Neural progenitor cell (in vitro differentiated cells): ENCODE measurements around the gene WDPCP. TPM values are rescaled to one million over a fixed set of nuclear protein-coding genes. Genes with fewer than 3 reads are reported as not detected.
"Not testable (repeated sequence)": the region's sequence is repeated elsewhere in the genome, so short reads cannot be mapped to it uniquely, and the experiment has no call there.

Source experiments
- DNase-seq: peaks from one replicate; pipeline ENCODE4 v3.0.0-alpha.2; 2016; ENCODE audit warnings: low spot score
- H2AFZ ChIP-seq: fragments of 200-600 bp; sonication (generic); replicated peaks from 2 replicates; pipeline ENCODE4 v1.6.1; 2016; ENCODE audit warnings: antibody characterized with exemption
- H3F3A ChIP-seq: fragments of 200-600 bp; sonication (generic); 2 replicates; pipeline ENCODE4 v1.6.1; 2016; ENCODE audit warnings: antibody characterized with exemption, low read depth
- H3K27ac ChIP-seq: fragments of 200-600 bp; sonication (generic); 2 replicates; pipeline ENCODE4 v1.5.1; 2016; ENCODE audit warnings: mild to moderate bottlenecking
- H3K27me3 ChIP-seq: fragments of 200-600 bp; sonication (generic); 2 replicates; pipeline ENCODE4 v1.6.1; 2016; ENCODE audit warnings: mild to moderate bottlenecking, moderate library complexity
- H3K36me3 ChIP-seq: fragments of 200-600 bp; sonication (generic); 2 replicates; pipeline ENCODE4 v1.5.1; 2016
- H3K4me1 ChIP-seq: fragments of 200-600 bp; sonication (generic); 2 replicates; pipeline ENCODE4 v1.6.1; 2016; ENCODE audit warnings: mixed run types
- H3K4me2 ChIP-seq: fragments of 200-600 bp; sonication (generic); 2 replicates; pipeline ENCODE4 v1.6.1; 2016
- H3K4me3 ChIP-seq: fragments of 200-600 bp; sonication (generic); 2 replicates; pipeline ENCODE4 v1.5.1; 2016
- H3K79me2 ChIP-seq: fragments of 200-600 bp; sonication (generic); 2 replicates; pipeline ENCODE4 v1.6.1; 2016; ENCODE audit warnings: low read depth
- H3K9ac ChIP-seq: fragments of 200-600 bp; sonication (generic); 2 replicates; pipeline ENCODE4 v1.6.1; 2016
- H3K9me3 ChIP-seq: fragments of 200-600 bp; sonication (generic); 2 replicates; pipeline ENCODE4 v1.5.1; 2016; ENCODE audit warnings: low read depth
- H4K20me1 ChIP-seq: fragments of 200-600 bp; sonication (generic); 2 replicates; pipeline ENCODE4 v1.6.1; 2016; ENCODE audit warnings: low read depth
- H3K27ac Mint-ChIP-seq: 3 replicates; pipeline ENCODE4 v1.8.0; 2021; ENCODE audit warnings: mixed read lengths
- H3K27me3 Mint-ChIP-seq: 2 replicates; pipeline ENCODE4 v1.8.0; 2022; ENCODE audit warnings: low read depth, mild to moderate bottlenecking, inconsistent platforms, moderate library complexity, mixed read lengths; ENCODE audit not compliant: insufficient read depth
- H3K36me3 Mint-ChIP-seq: 3 replicates; pipeline ENCODE4 v1.8.0; 2021; ENCODE audit warnings: mixed read lengths
- H3K4me1 Mint-ChIP-seq: 3 replicates; pipeline ENCODE4 v1.8.0; 2021; ENCODE audit warnings: mixed read lengths
- H3K4me3 Mint-ChIP-seq: 3 replicates; pipeline ENCODE4 v1.8.0; 2021; ENCODE audit warnings: mild to moderate bottlenecking, moderate library complexity, mixed read lengths
- H3K9me3 Mint-ChIP-seq: 3 replicates; pipeline ENCODE4 v1.8.0; 2020; ENCODE audit warnings: mixed read lengths
- EZH2 ChIP-seq: fragments of 200-600 bp; sonication (generic); IDR thresholded peaks from 2 replicates; pipeline ENCODE4 v1.6.1; 2017; ENCODE audit warnings: antibody characterized with exemption, mild to moderate bottlenecking, moderate library complexity
- EZH2phosphoT487 ChIP-seq: fragments of 200-600 bp; sonication (generic); IDR thresholded peaks from 2 replicates; pipeline ENCODE4 v1.6.1; 2017; ENCODE audit warnings: antibody characterized with exemption
- total RNA-seq: library from RNA; depleted of rRNA; stranded (reverse); fragments of >200 nt; gene quantifications from 2 replicates; pipeline ENCODE4 v1.2.3, GENCODE V29; 2015; ENCODE audit warnings: low replicate concordance
- TF ChIP-seq, protein P1 (sequence below): fragments of 200-600 bp; sonication (generic); IDR thresholded peaks from 2 replicates; pipeline ENCODE4 v1.5.1; 2017; ENCODE audit warnings: antibody characterized with exemption, mild to moderate bottlenecking

WDPCP gene
- total RNA-seq, 1 donor from 2014 or later: 11.4 TPM

DNA sequence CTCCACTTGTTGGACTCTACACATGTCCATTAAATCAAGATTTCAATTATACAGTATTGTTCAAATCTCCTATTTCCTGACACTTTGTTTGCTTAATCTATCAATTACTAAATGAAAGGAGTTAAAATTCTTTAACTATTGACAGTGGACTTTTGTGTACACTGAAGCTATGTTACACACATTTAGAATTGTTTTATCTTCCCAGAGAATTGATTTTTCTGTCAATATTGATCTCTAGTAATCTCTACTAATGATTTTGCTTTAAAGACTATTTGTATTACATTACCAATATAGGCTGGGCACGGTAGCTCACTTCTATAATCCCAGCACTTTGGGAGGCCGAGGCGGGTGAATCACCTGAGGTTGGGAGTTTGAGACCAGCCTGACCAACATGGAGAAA lies 215.7 kb downstream of the WDPCP start:
- Histone ChIP-seq H3K9ac (no peak overlapping the region), H3K4me1 (no peaks in the 10 kb centered on the region), H2AFZ (no peak overlapping the region), H3K27ac (no peak overlapping the region), H3F3A (no peaks in the 10 kb centered on the region), H3K36me3 (no peaks in the 10 kb centered on the region), H3K27me3 (no peaks in the 10 kb centered on the region), H4K20me1 (no peaks in the 10 kb centered on the region), H3K79me2 (no peaks in the 10 kb centered on the region), H3K4me2 (no peak overlapping the region), H3K4me3 (no peak overlapping the region), H3K9me3 (no peaks in the 10 kb centered on the region)
- no peak overlapping the region for H3K27ac Mint-ChIP-seq
- H3K36me3 Mint-ChIP-seq: peaks cover 2% of the 10 kb centered on the region
- H3K4me1 Mint-ChIP-seq: no peaks in the 10 kb centered on the region
- no peak overlapping the region for H3K4me3 Mint-ChIP-seq
- DNase-seq: no peak
- no peaks in the 10 kb centered on the region for H3K27me3 Mint-ChIP-seq
- TF ChIP-seq, protein P1, sequence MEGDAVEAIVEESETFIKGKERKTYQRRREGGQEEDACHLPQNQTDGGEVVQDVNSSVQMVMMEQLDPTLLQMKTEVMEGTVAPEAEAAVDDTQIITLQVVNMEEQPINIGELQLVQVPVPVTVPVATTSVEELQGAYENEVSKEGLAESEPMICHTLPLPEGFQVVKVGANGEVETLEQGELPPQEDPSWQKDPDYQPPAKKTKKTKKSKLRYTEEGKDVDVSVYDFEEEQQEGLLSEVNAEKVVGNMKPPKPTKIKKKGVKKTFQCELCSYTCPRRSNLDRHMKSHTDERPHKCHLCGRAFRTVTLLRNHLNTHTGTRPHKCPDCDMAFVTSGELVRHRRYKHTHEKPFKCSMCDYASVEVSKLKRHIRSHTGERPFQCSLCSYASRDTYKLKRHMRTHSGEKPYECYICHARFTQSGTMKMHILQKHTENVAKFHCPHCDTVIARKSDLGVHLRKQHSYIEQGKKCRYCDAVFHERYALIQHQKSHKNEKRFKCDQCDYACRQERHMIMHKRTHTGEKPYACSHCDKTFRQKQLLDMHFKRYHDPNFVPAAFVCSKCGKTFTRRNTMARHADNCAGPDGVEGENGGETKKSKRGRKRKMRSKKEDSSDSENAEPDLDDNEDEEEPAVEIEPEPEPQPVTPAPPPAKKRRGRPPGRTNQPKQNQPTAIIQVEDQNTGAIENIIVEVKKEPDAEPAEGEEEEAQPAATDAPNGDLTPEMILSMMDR: no peak
- no peak for TF ChIP-seq EZH2
- no peak for TF ChIP-seq EZH2phosphoT487
- H3K9me3 Mint-ChIP-seq: no peaks in the 10 kb centered on the region

DNA sequence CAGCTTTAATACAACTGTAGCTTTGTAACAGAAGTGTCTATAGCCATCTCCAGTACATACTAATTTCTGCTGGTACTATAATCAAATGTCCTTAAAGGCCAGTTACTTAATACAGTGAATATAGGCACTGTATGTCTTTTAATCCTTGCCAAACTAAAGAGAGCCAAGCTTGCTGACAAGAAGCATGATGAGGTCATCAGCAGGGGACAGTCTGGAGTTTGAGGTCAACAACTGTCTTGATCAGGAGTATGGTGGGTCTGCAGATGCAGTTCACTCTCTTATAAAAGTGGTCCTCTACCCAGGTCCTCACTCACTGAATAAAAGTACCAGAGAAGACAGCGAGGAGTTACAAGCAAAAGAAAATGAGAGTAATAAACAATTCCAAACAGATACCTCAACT lies 219.1 kb downstream of the WDPCP start:
- Histone ChIP-seq H2AFZ (no peak overlapping the region), H3K9me3 (no peaks in the 10 kb centered on the region), H3K79me2 (no peaks in the 10 kb centered on the region), H4K20me1 (no peaks in the 10 kb centered on the region), H3F3A (no peaks in the 10 kb centered on the region), H3K36me3 (no peaks in the 10 kb centered on the region), H3K4me1 (no peaks in the 10 kb centered on the region), H3K9ac (no peak overlapping the region), H3K4me3 (no peak overlapping the region), H3K27ac (no peak overlapping the region), H3K4me2 (no peak overlapping the region), H3K27me3 (no peaks in the 10 kb centered on the region)
- H3K27me3 Mint-ChIP-seq: no peaks in the 10 kb centered on the region
- no peaks in the 10 kb centered on the region for H3K9me3 Mint-ChIP-seq
- H3K36me3 Mint-ChIP-seq: peaks cover 2% of the 10 kb centered on the region
- TF ChIP-seq EZH2 (no peak), EZH2phosphoT487 (no peak)
- TF ChIP-seq, protein P1: no peak
- no peak overlapping the region for H3K27ac Mint-ChIP-seq
- H3K4me3 Mint-ChIP-seq: no peak overlapping the region
- H3K4me1 Mint-ChIP-seq: no peaks in the 10 kb centered on the region
- no peak for DNase-seq

DNA sequence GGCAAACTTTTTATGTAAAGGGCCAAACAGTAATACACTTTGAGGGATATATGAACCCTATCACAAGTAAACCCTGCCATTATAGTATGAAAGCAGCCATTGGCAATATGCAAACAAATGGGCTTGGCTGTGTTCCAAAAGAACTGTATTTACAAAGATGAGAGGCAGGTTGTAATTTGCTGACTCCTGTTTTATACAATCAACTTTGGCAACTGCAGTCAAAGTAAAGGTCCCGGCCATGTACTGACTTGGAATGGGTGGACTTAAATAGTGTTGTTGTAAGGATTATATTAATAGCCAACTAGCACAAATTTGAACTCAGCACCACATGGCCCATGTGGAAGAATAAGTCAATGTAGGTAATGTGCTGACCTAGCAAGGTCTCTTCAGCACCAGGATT lies 223.4 kb downstream of the WDPCP start:
- Mint-ChIP-seq H3K36me3 (no peaks in the 10 kb centered on the region), H3K4me1 (no peaks in the 10 kb centered on the region), H3K9me3 (no peaks in the 10 kb centered on the region), H3K27me3 (no peaks in the 10 kb centered on the region), H3K4me3 (no peak overlapping the region), H3K27ac (no peak overlapping the region)
- Histone ChIP-seq H3K36me3 (no peaks in the 10 kb centered on the region), H3K9me3 (no peaks in the 10 kb centered on the region), H3F3A (no peaks in the 10 kb centered on the region), H3K4me2 (no peak overlapping the region), H4K20me1 (no peaks in the 10 kb centered on the region), H3K9ac (no peak overlapping the region), H3K79me2 (no peaks in the 10 kb centered on the region), H3K27ac (no peak overlapping the region), H2AFZ (no peak overlapping the region), H3K4me1 (no peaks in the 10 kb centered on the region), H3K27me3 (no peaks in the 10 kb centered on the region), H3K4me3 (no peak overlapping the region)
- no peak for DNase-seq
- TF ChIP-seq EZH2 (no peak), EZH2phosphoT487 (no peak)
- TF ChIP-seq, protein P1: no peak

DNA sequence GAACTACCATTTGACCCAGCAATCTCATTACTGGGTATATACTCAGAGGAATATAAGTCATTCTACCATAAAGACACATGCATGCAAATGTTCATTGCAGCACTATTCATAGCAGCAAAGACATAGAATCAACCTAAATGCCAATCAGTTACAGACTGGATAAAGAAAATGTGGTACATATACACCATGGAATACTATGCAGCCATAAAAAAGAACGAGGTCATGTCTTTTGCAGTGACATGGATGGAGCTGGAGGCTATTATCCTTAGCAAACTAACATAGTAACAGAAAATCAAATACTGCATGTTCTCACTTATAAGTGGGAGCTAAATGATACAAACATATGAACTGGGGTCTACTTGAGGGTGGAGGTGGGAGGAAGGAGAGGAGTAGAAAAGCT lies 230.6 kb downstream of the WDPCP start:
- not testable (repeated sequence) for H3K4me1 Mint-ChIP-seq, H3K9me3 Mint-ChIP-seq, H3K27ac ChIP-seq, H3K79me2 ChIP-seq, H3K4me2 ChIP-seq, H3K9ac ChIP-seq, H3F3A ChIP-seq, H2AFZ ChIP-seq, H3K36me3 ChIP-seq, H3K4me3 Mint-ChIP-seq, H3K4me3 ChIP-seq, DNase-seq, H3K9me3 ChIP-seq, H3K27ac Mint-ChIP-seq, H3K27me3 ChIP-seq, H3K27me3 Mint-ChIP-seq, H3K4me1 ChIP-seq, H3K36me3 Mint-ChIP-seq, H4K20me1 ChIP-seq
